NCI-H2081 treated with DMSO at 0.1 percent for 48 hours (cell line): ENCODE measurements around the gene FIP1L1.
"Not testable (repeated sequence)": the region's sequence is repeated elsewhere in the genome, so short reads cannot be mapped to it uniquely, and the experiment has no call there.

Experiments used
- DNase-seq: peaks from one replicate; lab custom pipeline; 2025; lab: John Stamatoyannopoulos, UW

The FIP1L1 gene, protein sequence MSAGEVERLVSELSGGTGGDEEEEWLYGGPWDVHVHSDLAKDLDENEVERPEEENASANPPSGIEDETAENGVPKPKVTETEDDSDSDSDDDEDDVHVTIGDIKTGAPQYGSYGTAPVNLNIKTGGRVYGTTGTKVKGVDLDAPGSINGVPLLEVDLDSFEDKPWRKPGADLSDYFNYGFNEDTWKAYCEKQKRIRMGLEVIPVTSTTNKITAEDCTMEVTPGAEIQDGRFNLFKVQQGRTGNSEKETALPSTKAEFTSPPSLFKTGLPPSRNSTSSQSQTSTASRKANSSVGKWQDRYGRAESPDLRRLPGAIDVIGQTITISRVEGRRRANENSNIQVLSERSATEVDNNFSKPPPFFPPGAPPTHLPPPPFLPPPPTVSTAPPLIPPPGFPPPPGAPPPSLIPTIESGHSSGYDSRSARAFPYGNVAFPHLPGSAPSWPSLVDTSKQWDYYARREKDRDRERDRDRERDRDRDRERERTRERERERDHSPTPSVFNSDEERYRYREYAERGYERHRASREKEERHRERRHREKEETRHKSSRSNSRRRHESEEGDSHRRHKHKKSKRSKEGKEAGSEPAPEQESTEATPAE

DNA sequence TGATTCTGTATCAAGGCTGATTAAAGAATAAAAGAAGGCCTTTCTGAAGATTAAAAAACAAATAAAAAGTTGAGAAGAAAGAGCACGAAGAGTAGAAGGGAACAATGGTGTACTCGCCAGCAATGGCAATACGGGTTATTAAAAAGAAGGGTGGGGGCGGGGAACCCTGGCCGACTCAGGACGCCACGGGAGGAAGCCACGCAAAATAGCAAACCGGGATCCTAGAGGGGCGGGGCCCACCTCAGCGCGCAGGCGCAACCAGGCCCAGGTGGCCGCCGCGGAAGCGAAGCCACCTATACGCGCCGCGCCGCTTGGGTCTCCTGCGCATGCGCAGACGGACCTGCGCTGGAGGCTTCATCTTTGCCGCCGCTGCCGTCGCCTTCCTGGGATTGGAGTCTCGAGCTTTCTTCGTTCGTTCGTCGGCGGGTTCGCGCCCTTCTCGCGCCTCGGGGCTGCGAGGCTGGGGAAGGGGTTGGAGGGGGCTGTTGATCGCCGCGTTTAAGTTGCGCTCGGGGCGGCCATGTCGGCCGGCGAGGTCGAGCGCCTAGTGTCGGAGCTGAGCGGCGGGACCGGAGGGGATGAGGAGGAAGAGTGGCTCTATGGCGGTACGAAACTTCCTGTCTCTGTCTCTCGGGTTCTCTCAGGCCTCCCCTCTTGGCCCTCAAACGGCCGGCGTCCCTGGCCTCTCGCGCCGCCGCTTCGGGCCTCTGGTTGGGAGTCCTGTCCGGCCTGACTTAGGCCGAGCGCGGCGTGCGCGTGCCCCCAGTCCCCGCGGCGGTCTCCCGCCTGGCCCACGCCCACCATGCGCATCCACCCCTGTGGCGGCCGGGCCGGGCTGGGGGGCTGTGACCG is at the start of gene FIP1L1:
Gene FIP1L1 (plus strand): TSS at position 323 of the 852 bp plus-strand sequence. CDS start 198 bp downstream, at position 521.
- DNase-seq = peak; percentile 39

DNA sequence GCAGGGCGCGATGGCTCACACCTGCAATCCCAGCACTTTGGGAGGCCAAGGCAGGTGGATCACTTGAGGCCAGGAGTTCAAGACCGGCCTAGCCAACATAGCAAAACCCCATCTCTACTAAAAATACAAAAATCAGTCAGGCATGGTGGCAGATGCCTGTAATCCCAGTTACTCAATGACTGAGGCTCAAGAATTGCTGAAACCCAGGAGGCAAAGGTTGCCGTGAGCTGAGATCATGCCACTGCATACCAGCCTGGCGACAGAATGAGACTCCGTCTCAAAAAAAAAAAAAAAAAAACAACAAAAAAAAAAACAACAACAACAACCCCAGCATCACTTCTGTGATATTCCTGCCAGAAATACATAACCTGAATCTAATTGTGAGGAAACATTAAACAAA is 42.5 kb upstream of the FIP1L1 start:
- DNase-seq = not testable (repeated sequence)

DNA sequence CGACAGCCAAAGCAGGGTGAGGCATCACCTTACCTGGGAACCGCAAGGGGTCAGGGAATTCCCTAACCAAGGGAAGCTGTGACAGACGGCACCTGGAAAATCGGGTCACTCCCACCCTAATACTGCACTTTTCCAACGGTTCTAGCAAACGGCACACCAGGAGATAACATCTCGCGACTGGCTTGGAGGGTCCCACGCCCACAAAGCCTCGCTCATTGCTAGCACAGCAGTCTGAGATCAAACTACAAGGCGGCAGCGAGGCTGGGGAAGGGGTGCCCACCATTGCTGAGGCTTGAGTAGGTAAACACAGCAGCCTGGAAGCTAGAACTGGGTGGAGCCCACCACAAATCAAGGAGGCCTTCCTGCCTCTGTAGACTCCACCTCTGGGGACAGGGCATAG is 37.3 kb upstream of the FIP1L1 start:
- DNase-seq = not testable (repeated sequence)

GRCh38 chr4:53346392-53346791 is 31.0 kb upstream of the FIP1L1 start:
- DNase-seq = not testable (repeated sequence)

- no peak for DNase-seq
Measured at GRCh38 chr4:53346920-53347852, 30.3 kb upstream of the FIP1L1 start.

DNA sequence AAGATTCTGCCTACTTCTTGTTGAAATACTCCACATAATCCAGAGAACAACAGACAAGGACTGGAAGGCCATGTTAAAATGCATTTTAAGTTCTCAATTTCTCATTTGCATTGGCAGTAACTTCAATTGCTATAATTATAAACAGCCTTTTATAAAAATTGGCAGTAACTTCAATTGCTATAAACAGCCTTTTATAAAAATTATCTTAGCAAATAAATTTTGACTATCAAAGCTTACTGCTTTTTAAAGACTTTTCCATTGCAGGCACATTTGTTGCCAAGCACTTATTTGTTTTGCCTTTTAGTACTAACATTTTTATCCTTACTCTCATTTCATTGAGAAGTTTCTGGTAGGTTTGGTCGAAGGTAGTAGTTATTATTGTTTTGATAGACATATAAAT is 29.4 kb upstream of the FIP1L1 start:
- no peak for DNase-seq

- no peak for DNase-seq
Measured at GRCh38 chr4:53349091-53349491, 28.4 kb upstream of the FIP1L1 start.

DNA sequence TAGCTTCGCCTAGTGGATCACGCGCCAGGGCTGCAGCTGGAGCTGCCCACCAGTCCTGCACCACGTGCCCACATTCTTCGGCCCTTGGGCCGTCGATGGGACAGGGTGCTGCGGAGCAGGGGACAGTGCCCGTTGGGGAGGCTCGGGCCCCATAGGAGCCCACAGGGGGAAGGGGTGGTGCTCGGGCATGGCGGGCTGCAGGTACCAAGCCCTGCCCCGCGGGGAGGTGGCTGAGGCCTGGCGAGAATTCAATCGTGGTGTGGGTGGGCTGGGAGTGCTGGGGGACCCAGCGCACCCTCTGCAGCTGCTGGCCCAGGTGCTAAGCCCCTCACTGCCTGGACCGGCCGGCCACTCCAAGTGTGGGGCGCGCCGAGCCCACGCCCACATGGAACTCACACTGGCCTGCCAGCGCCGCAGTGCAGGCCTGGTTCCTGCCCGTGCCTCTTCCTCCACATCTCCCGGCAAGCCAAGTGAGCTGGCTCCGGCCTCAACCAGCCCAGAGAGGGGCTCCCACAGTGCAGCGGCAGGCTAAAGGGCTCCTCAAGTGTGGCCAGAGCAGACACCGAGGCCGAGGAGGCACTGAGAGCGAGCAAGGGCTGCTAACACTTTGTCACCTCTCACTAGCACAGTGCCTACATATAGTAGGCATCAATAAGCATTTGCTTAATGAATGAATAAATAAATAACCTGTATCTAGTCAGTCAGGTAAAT is 23.3 kb upstream of the FIP1L1 start:
- no peak for DNase-seq

DNA sequence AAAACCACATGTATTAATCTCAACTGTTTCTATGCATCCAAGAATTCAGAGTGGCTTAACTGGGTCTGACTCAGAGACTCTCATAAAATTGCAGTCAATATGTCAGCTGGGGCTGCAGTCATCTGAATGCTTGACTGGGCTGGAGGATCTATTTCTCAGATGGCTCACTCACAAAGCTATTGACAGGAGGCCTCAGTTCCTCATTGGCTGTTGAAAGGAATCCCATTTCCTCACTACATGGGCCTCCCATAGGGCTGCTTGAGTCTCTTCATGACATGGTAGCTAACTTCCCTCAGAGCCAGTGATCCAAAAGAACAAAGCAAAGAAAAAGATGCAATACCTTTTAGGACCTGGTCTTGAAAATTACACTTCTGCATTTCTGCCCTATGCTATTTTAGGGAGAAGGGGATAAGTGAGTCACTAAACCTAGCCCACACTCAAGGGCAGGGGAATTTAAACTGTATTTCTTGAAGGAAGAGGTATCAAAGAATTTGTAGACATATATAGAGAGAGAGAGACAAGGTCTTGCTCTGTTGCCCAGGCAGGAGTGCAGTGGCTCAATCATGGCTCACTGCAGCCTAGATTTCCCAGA is 21.4 kb upstream of the FIP1L1 start:
- DNase-seq = no peak

GRCh38 chr4:53361451-53361850 is 16.0 kb upstream of the FIP1L1 start:
- no peak for DNase-seq

- no peak for DNase-seq
Measured at GRCh38 chr4:53362093-53362492, 15.3 kb upstream of the FIP1L1 start.

- DNase-seq = no peak
Measured at GRCh38 chr4:53364624-53365023, 12.8 kb upstream of the FIP1L1 start.

DNA sequence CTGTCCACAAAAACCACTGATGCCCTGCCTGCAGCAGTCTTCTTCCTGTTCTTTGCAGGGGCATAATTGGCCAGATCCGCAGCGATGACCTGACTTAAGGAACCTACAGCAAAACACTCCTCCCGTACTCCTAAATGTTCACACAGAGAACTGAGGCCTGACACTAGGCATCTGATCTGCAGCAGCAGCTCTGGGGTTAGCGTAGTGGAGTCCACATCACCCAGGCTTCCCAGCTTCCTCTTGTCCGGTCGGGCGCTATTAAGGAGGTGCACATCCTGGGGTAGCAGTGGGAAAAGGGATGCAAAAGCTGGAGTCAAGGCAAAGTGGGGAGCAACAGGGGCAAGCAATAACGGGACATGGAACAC is 12.3 kb upstream of the FIP1L1 start:
- no peak for DNase-seq

- DNase-seq = peak; percentile 83
Measured at GRCh38 chr4:53365486-53366300, 11.7 kb upstream of the FIP1L1 start, which contains the start of gene SCFD2. Gene SCFD2 (minus strand): TSS chr4:53366061.

DNA sequence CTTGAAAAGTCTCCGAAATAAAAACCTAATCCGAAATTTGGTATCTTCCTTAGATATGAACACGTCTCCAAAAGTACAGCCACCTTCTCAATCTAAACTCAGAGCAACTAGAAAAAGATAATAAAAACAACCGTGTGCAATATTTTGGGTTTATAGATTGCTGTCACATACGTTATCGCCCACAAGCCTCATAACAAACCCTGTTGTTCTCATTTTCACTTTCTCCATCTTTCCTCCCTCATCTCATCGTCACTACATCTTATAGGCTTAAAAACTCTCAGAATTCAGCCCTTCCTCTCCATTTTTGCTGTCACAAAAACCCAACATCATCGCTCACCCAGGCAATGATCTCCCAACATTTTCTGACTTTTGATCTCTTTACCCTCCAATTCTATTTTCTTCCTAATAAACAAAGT is 11.1 kb upstream of the FIP1L1 start:
- DNase-seq = no peak

DNA sequence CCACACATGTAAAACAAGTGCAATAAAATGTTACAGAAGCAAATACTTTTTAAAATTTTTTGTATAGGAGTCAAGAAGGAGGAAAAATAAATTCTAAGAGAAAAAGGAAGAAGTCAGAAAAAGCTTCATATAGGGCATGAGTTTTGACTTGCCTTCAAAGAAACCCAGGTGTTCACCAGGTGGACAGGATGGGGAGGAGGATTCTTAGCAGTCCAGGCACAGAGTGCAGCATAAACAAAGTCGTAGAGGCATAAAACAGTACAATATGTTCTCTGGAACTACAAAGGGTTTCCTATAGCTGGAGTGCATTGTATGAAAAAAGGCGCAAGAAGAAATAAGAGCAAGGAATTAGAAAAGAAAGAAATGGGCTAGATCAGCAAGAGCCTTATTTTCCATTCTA is 9.7 kb upstream of the FIP1L1 start:
- DNase-seq = no peak

GRCh38 chr4:53371049-53371448 is 6.4 kb upstream of the FIP1L1 start:
- no peak for DNase-seq

DNA sequence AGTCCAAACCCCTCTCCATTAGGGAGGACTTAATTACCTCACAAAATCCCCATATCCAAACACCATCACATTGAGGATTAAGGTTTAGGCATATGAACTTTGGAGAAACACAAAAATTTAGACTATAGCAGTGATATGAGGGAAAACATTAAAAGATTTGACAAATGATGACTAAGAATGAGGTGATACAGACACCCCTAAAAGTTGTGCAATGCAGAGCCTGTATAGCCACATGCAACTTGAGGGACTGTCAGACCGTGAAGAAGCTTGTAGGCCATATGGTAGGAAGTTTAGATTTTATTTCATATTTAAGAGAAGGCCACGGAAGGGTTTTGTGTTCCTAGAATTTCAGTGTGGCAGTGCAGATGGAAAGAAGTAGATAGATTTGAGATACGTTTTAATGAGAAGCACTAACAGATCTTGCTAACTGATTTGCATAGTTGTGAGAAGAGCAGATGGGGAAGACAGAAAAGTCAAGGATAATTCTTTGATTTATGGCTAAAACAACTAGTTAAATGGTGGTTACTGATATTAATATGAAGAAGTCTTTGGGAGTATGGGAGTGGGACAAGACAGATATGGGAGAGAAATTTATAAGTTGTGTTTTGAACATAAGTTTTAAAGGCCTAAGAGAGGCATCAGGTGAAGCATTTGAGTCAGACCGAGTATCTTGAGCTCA is 5.5 kb upstream of the FIP1L1 start:
- DNase-seq = no peak

DNA sequence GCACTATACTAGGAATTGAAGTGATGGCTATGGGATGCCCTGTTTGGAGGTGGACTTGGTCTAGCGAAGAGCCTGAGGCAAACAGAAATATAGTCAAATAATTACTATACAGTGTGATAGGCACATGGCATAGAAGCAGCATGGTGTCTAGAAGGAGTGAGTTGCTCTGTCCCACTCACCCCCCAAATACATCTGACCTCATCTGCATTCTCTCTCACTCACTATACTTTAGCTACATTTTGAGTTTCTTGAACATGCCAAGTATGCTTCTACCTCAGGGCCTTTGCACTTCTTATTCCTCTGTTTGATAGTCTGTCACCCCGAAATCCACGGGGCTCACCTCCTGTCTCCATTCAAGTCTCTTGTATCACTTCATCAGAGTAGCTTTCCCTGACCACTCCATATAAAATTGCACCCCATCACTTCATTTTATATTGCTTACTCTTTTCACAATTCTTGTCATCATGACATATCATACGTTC is 2.6 kb upstream of the FIP1L1 start:
- no peak for DNase-seq
